ENCODE measurements around the gene CRYBB1.
"Not testable (repeated sequence)": the region's sequence is repeated elsewhere in the genome, so short reads cannot be mapped to it uniquely, and the experiment has no call there.

CRYBB1 gene

GRCh38 chr22:26621663-26622062 is 3.8 kb upstream of the CRYBB1 start, which contains the start of gene CRYBA4:
CRYBA4 (plus strand) TSS chr22:26621963; CDS start chr22:26622597, 634 bp downstream.
- peaks cover 40% of the 10 kb centered on the region for H3K4me1 Mint-ChIP-seq (ENCODE audit: low read depth)
- no peaks in the 10 kb centered on the region for H3K27me3 Mint-ChIP-seq
- intact Hi-C loops (cut with micrococcal nuclease) = no loop called here
- H3K36me3 Mint-ChIP-seq (ENCODE audit: low read depth) = no peaks in the 10 kb centered on the region
- H3K4me3 Mint-ChIP-seq = no peak within 1 kb of the TSS
- peaks cover 7% of the 10 kb centered on the region for H3K9me3 Mint-ChIP-seq
- H3K27ac Mint-ChIP-seq = no peak within 1 kb of the TSS

GRCh38 chr22:26620197-26620596 is 2.4 kb upstream of the CRYBB1 start:
- Mint-ChIP-seq H3K9me3 (peaks cover 7% of the 10 kb centered on the region), H3K36me3 (ENCODE audit: low read depth) (no peaks in the 10 kb centered on the region), H3K4me3 (no peak overlapping the region), H3K27me3 (no peaks in the 10 kb centered on the region), H3K4me1 (ENCODE audit: low read depth) (peaks cover 54% of the 10 kb centered on the region), H3K27ac (no peak overlapping the region)
- intact Hi-C loops (cut with micrococcal nuclease) = no loop called here

- no peaks in the 10 kb centered on the region for H3K27me3 Mint-ChIP-seq
- H3K36me3 Mint-ChIP-seq (ENCODE audit: low read depth) = no peaks in the 10 kb centered on the region
- peak overlapping the region; percentile 47 for H3K27ac Mint-ChIP-seq
- no peak overlapping the region for H3K4me3 Mint-ChIP-seq
- H3K9me3 Mint-ChIP-seq = peaks cover 7% of the 10 kb centered on the region
- intact Hi-C loops (cut with micrococcal nuclease) = no loop called here
- peaks cover 56% of the 10 kb centered on the region for H3K4me1 Mint-ChIP-seq (ENCODE audit: low read depth)
These were observed 1.7 kb upstream of the CRYBB1 start for GRCh38 chr22:26619510-26619909.

- no peaks in the 10 kb centered on the region for H3K9me3 Mint-ChIP-seq
- H3K4me3 Mint-ChIP-seq = no peak overlapping the region
- peak overlapping the region; percentile 99 for H3K27ac Mint-ChIP-seq
- peaks cover 56% of the 10 kb centered on the region for H3K4me1 Mint-ChIP-seq (ENCODE audit: low read depth)
- no peaks in the 10 kb centered on the region for H3K27me3 Mint-ChIP-seq
- intact Hi-C loops (cut with micrococcal nuclease) = no loop called here
- H3K36me3 Mint-ChIP-seq (ENCODE audit: low read depth) = no peaks in the 10 kb centered on the region
These were observed 628 bp upstream of the CRYBB1 start for GRCh38 chr22:26618455-26618854.

GRCh38 chr22:26616650-26617049 is 1.2 kb downstream of the CRYBB1 start:
- Mint-ChIP-seq H3K4me1 (ENCODE audit: low read depth) (peaks cover 56% of the 10 kb centered on the region), H3K36me3 (ENCODE audit: low read depth) (no peaks in the 10 kb centered on the region), H3K27ac (peak overlapping the region; percentile 99), H3K9me3 (no peaks in the 10 kb centered on the region), H3K27me3 (no peaks in the 10 kb centered on the region), H3K4me3 (no peak overlapping the region)
- intact Hi-C loops (cut with micrococcal nuclease) = no loop called here

- H3K27me3 Mint-ChIP-seq = no peaks in the 10 kb centered on the region
- peak overlapping the region; percentile 24 for H3K27ac Mint-ChIP-seq
- no peaks in the 10 kb centered on the region for H3K36me3 Mint-ChIP-seq (ENCODE audit: low read depth)
- no peaks in the 10 kb centered on the region for H3K9me3 Mint-ChIP-seq
- intact Hi-C loops (cut with micrococcal nuclease) = no loop called here
- H3K4me3 Mint-ChIP-seq = no peak overlapping the region
- peaks cover 51% of the 10 kb centered on the region for H3K4me1 Mint-ChIP-seq (ENCODE audit: low read depth)
These were observed 1.9 kb downstream of the CRYBB1 start for GRCh38 chr22:26615830-26616435.

GRCh38 chr22:26615149-26615548 is 2.7 kb downstream of the CRYBB1 start:
- H3K36me3 Mint-ChIP-seq (ENCODE audit: low read depth) = no peaks in the 10 kb centered on the region
- intact Hi-C loops (cut with micrococcal nuclease) = no loop called here
- H3K9me3 Mint-ChIP-seq = no peaks in the 10 kb centered on the region
- no peak overlapping the region for H3K27ac Mint-ChIP-seq
- no peak overlapping the region for H3K4me3 Mint-ChIP-seq
- H3K4me1 Mint-ChIP-seq (ENCODE audit: low read depth) = peaks cover 51% of the 10 kb centered on the region
- H3K27me3 Mint-ChIP-seq = no peaks in the 10 kb centered on the region

- H3K36me3 Mint-ChIP-seq (ENCODE audit: low read depth) = no peaks in the 10 kb centered on the region
- intact Hi-C loops (cut with micrococcal nuclease) = no loop called here
- H3K4me3 Mint-ChIP-seq = no peak overlapping the region
- no peaks in the 10 kb centered on the region for H3K27me3 Mint-ChIP-seq
- H3K4me1 Mint-ChIP-seq (ENCODE audit: low read depth) = peaks cover 43% of the 10 kb centered on the region
- H3K9me3 Mint-ChIP-seq = no peaks in the 10 kb centered on the region
- peak overlapping the region; percentile 19 for H3K27ac Mint-ChIP-seq
These were observed 3.5 kb downstream of the CRYBB1 start for GRCh38 chr22:26614322-26614721.

GRCh38 chr22:26613753-26614152 is 4.1 kb downstream of the CRYBB1 start:
- peak overlapping the region; percentile 19 for H3K27ac Mint-ChIP-seq

GRCh38 chr22:26612652-26613051 is 5.2 kb downstream of the CRYBB1 start:
- Mint-ChIP-seq H3K27me3 (no peaks in the 10 kb centered on the region), H3K4me3 (no peak overlapping the region), H3K36me3 (ENCODE audit: low read depth) (no peaks in the 10 kb centered on the region), H3K4me1 (ENCODE audit: low read depth) (peaks cover 27% of the 10 kb centered on the region), H3K9me3 (no peaks in the 10 kb centered on the region), H3K27ac (no peak overlapping the region)
- intact Hi-C loops (cut with micrococcal nuclease) = no loop called here

More at GRCh38 chr22:26613753-26614152, 4.1 kb downstream of the CRYBB1 start:
- H3K36me3 Mint-ChIP-seq (ENCODE audit: low read depth); intact Hi-C loops (cut with micrococcal nuclease); H3K4me3 Mint-ChIP-seq; H3K27me3 Mint-ChIP-seq; H3K9me3 Mint-ChIP-seq: not testable (repeated sequence)
- H3K4me1 Mint-ChIP-seq (ENCODE audit: low read depth) = peaks cover 38% of the 10 kb centered on the region

- no peaks in the 10 kb centered on the region for H3K36me3 Mint-ChIP-seq (ENCODE audit: low read depth)
- H3K27ac Mint-ChIP-seq = no peak overlapping the region
- no peaks in the 10 kb centered on the region for H3K27me3 Mint-ChIP-seq
- peaks cover 10% of the 10 kb centered on the region for H3K4me1 Mint-ChIP-seq (ENCODE audit: low read depth)
- no peak overlapping the region for H3K4me3 Mint-ChIP-seq
- no peaks in the 10 kb centered on the region for H3K9me3 Mint-ChIP-seq
- intact Hi-C loops (cut with micrococcal nuclease) = no loop called here
These were observed 6.8 kb downstream of the CRYBB1 start for GRCh38 chr22:26610996-26611395.

- intact Hi-C loops (cut with micrococcal nuclease) = no loop called here
- Mint-ChIP-seq H3K9me3 (no peaks in the 10 kb centered on the region), H3K4me1 (ENCODE audit: low read depth) (peaks cover 3% of the 10 kb centered on the region), H3K27me3 (no peaks in the 10 kb centered on the region), H3K36me3 (ENCODE audit: low read depth) (no peaks in the 10 kb centered on the region), H3K27ac (no peak overlapping the region), H3K4me3 (no peak overlapping the region)
These were observed 7.5 kb downstream of the CRYBB1 start for GRCh38 chr22:26610072-26610958.

- no peak overlapping the region for H3K27ac Mint-ChIP-seq
- no peaks in the 10 kb centered on the region for H3K36me3 Mint-ChIP-seq (ENCODE audit: low read depth)
- H3K9me3 Mint-ChIP-seq = no peaks in the 10 kb centered on the region
- no peak overlapping the region for H3K4me3 Mint-ChIP-seq
- intact Hi-C loops (cut with micrococcal nuclease) = no loop called here
- H3K27me3 Mint-ChIP-seq = no peaks in the 10 kb centered on the region
- H3K4me1 Mint-ChIP-seq (ENCODE audit: low read depth) = no peaks in the 10 kb centered on the region
These were observed 8.5 kb downstream of the CRYBB1 start for GRCh38 chr22:26609287-26609686.

- Mint-ChIP-seq H3K27me3 (no peaks in the 10 kb centered on the region), H3K36me3 (ENCODE audit: low read depth) (no peaks in the 10 kb centered on the region), H3K9me3 (no peaks in the 10 kb centered on the region), H3K4me1 (ENCODE audit: low read depth) (no peaks in the 10 kb centered on the region), H3K4me3 (no peak overlapping the region), H3K27ac (no peak overlapping the region)
- intact Hi-C loops (cut with micrococcal nuclease) = no loop called here
These were observed 9.7 kb downstream of the CRYBB1 start for GRCh38 chr22:26608129-26608528.
